ENCODE data around the gene CX3CR1.

Gene CX3CR1

DNA sequence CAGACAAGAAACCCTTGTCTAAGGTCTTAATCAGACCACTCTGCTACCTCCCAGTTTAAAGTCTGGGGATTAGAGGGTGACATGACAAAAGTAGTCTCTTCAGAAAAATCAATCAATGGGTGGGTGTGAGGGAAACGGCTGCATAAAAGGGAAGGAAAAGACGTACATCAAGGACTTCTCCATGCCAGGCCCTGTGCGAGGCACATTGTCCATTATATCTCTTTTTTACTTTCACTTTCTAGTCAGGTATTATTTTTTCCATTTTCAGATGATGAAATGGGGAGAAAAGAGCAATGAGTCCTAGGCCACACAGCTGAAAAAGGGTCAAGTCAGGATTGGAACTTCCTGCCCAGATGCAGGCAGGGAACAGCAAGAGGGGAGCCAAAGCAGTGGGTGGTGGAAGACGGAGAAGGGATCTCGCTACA lies 4.6 kb upstream of the CX3CR1 start:
- H3K18ac ChIP-seq (ENCODE audit: low read length), result no peak overlapping the region
- H3K27me3 ChIP-seq (ENCODE audit: control insufficient read depth in 3 of 3, insufficient read depth in 3 of 3, low read depth in 1 of 3, low read length in 3 of 3), result peaks cover 0 to 4% (median 0%) of the 10 kb centered on the region in 3 experiments
- no peak overlapping the region for H3K27ac ChIP-seq (replicated peaks; ENCODE audit: low read length)
- H2AK5ac ChIP-seq (ENCODE audit: low read depth, low read length), result no peak overlapping the region
- no peak overlapping the region for H3K4ac ChIP-seq (ENCODE audit: low read length)
- DNase-seq (ENCODE audit: low spot score), result no peak
- no peak overlapping the region for H2BK5ac ChIP-seq (ENCODE audit: low read length)
- no peaks in the 10 kb centered on the region for H3K36me3 ChIP-seq (replicated peaks in 1 of 2; ENCODE audit: control insufficient read depth in 2 of 2, insufficient read depth in 2 of 2, low read length in 2 of 2)
- H2BK15ac ChIP-seq (ENCODE audit: low read length), result no peak overlapping the region
- no peak overlapping the region for H3K23ac ChIP-seq (ENCODE audit: low read depth, low read length, poor library complexity)
- no peak overlapping the region for H3K9ac ChIP-seq (ENCODE audit: low read depth, low read length, poor library complexity)
- no CpG with 5 or more reads among the region's 5 CpGs for WGBS, 2 donors (ENCODE audit: extremely low coverage in 2 of 2, insufficient read length in 2 of 2, insufficient replicate concordance in 1 of 2)
- H3K9me3 ChIP-seq (replicated peaks in 1 of 2; ENCODE audit: control insufficient read depth in 2 of 2, insufficient read depth in 1 of 2, low read depth in 1 of 2, low read length in 2 of 2), result no peaks in the 10 kb centered on the region
- no peak overlapping the region for H3K14ac ChIP-seq (ENCODE audit: low read length)
- H3K4me2 ChIP-seq (ENCODE audit: insufficient read depth, low read length, poor library complexity, severe bottlenecking), result no peak overlapping the region
- H4K91ac ChIP-seq (ENCODE audit: low read depth, low read length, poor library complexity), result no peak overlapping the region
- no peak overlapping the region for H3K4me3 ChIP-seq (ENCODE audit: low read length in 2 of 2)
- no peaks in the 10 kb centered on the region for H3K79me1 ChIP-seq (ENCODE audit: low read depth, low read length)
- no peaks in the 10 kb centered on the region for H3K4me1 ChIP-seq (ENCODE audit: control insufficient read depth in 2 of 2, insufficient read depth in 1 of 2, low read depth in 1 of 2, low read length in 2 of 2)
- H2AFZ ChIP-seq (ENCODE audit: low read length), result no peak overlapping the region
- H4K8ac ChIP-seq (ENCODE audit: low read depth, low read length), result no peak overlapping the region
- H2BK120ac ChIP-seq (ENCODE audit: low read depth, low read length), result no peak overlapping the region
- H2BK12ac ChIP-seq (ENCODE audit: low read length), result no peak overlapping the region

GRCh38 chr3:39282057-39282456 lies 2.2 kb upstream of the CX3CR1 start:
- H3K4me2 ChIP-seq (ENCODE audit: insufficient read depth, low read length, poor library complexity, severe bottlenecking), result no peak overlapping the region
- peaks cover 0 to 4% (median 0%) of the 10 kb centered on the region in 3 experiments for H3K27me3 ChIP-seq (ENCODE audit: control insufficient read depth in 3 of 3, insufficient read depth in 3 of 3, low read depth in 1 of 3, low read length in 3 of 3)
- no peak overlapping the region for H2BK5ac ChIP-seq (ENCODE audit: low read length)
- no peak overlapping the region for H2AFZ ChIP-seq (ENCODE audit: low read length)
- no peak for DNase-seq (ENCODE audit: low spot score)
- H4K91ac ChIP-seq (ENCODE audit: low read depth, low read length, poor library complexity), result no peak overlapping the region
- no peaks in the 10 kb centered on the region for H3K9me3 ChIP-seq (replicated peaks in 1 of 2; ENCODE audit: control insufficient read depth in 2 of 2, insufficient read depth in 1 of 2, low read depth in 1 of 2, low read length in 2 of 2)
- no CpG with 5 or more reads among the region's 6 CpGs for WGBS, 2 donors (ENCODE audit: extremely low coverage in 2 of 2, insufficient read length in 2 of 2, insufficient replicate concordance in 1 of 2)
- H2BK120ac ChIP-seq (ENCODE audit: low read depth, low read length), result no peak overlapping the region
- no peak overlapping the region for H3K23ac ChIP-seq (ENCODE audit: low read depth, low read length, poor library complexity)
- H3K18ac ChIP-seq (ENCODE audit: low read length), result no peak overlapping the region
- no peaks in the 10 kb centered on the region for H3K79me1 ChIP-seq (ENCODE audit: low read depth, low read length)
- no peaks in the 10 kb centered on the region for H3K36me3 ChIP-seq (replicated peaks in 1 of 2; ENCODE audit: control insufficient read depth in 2 of 2, insufficient read depth in 2 of 2, low read length in 2 of 2)
- no peak overlapping the region for H3K9ac ChIP-seq (ENCODE audit: low read depth, low read length, poor library complexity)
- H3K4me1 ChIP-seq (ENCODE audit: control insufficient read depth in 2 of 2, insufficient read depth in 1 of 2, low read depth in 1 of 2, low read length in 2 of 2), result no peaks in the 10 kb centered on the region
- H2BK15ac ChIP-seq (ENCODE audit: low read length), result no peak overlapping the region
- H4K8ac ChIP-seq (ENCODE audit: low read depth, low read length), result no peak overlapping the region
- H3K14ac ChIP-seq (ENCODE audit: low read length), result no peak overlapping the region
- no peak overlapping the region for H3K27ac ChIP-seq (replicated peaks; ENCODE audit: low read length)
- H3K4ac ChIP-seq (ENCODE audit: low read length), result no peak overlapping the region
- H3K4me3 ChIP-seq (ENCODE audit: low read length in 2 of 2), result peak overlapping the region in 1 of 2 donors; percentile 11
- no peak overlapping the region for H2BK12ac ChIP-seq (ENCODE audit: low read length)
- no peak overlapping the region for H2AK5ac ChIP-seq (ENCODE audit: low read depth, low read length)

GRCh38 chr3:39281533-39281932 lies 1.7 kb upstream of the CX3CR1 start:
- Histone ChIP-seq H3K27me3 (ENCODE audit: control insufficient read depth in 3 of 3, insufficient read depth in 3 of 3, low read depth in 1 of 3, low read length in 3 of 3) (peaks cover 0 to 4% (median 0%) of the 10 kb centered on the region in 3 experiments), H3K4me2 (ENCODE audit: insufficient read depth, low read length, poor library complexity, severe bottlenecking) (no peak overlapping the region), H4K8ac (ENCODE audit: low read depth, low read length) (no peak overlapping the region), H3K27ac (replicated peaks; ENCODE audit: low read length) (no peak overlapping the region), H2AFZ (ENCODE audit: low read length) (no peak overlapping the region), H4K91ac (ENCODE audit: low read depth, low read length, poor library complexity) (no peak overlapping the region), H3K9ac (ENCODE audit: low read depth, low read length, poor library complexity) (no peak overlapping the region), H2BK12ac (ENCODE audit: low read length) (no peak overlapping the region), H2AK5ac (ENCODE audit: low read depth, low read length) (no peak overlapping the region), H3K36me3 (replicated peaks in 1 of 2; ENCODE audit: control insufficient read depth in 2 of 2, insufficient read depth in 2 of 2, low read length in 2 of 2) (no peaks in the 10 kb centered on the region), H3K18ac (ENCODE audit: low read length) (peak overlapping the region; percentile 3), H2BK15ac (ENCODE audit: low read length) (no peak overlapping the region), H2BK120ac (ENCODE audit: low read depth, low read length) (no peak overlapping the region), H3K23ac (ENCODE audit: low read depth, low read length, poor library complexity) (no peak overlapping the region), H3K4me1 (ENCODE audit: control insufficient read depth in 2 of 2, insufficient read depth in 1 of 2, low read depth in 1 of 2, low read length in 2 of 2) (no peaks in the 10 kb centered on the region), H3K9me3 (replicated peaks in 1 of 2; ENCODE audit: control insufficient read depth in 2 of 2, insufficient read depth in 1 of 2, low read depth in 1 of 2, low read length in 2 of 2) (no peaks in the 10 kb centered on the region), H2BK5ac (ENCODE audit: low read length) (no peak overlapping the region), H3K4ac (ENCODE audit: low read length) (no peak overlapping the region), H3K4me3 (ENCODE audit: low read length in 2 of 2) (peak overlapping the region in 1 of 2 donors; percentile 11), H3K14ac (ENCODE audit: low read length) (no peak overlapping the region), H3K79me1 (ENCODE audit: low read depth, low read length) (no peaks in the 10 kb centered on the region)
- WGBS, 2 donors (ENCODE audit: extremely low coverage in 2 of 2, insufficient read length in 2 of 2, insufficient replicate concordance in 1 of 2), result no CpG with 5 or more reads among the region's 9 CpGs
- DNase-seq (ENCODE audit: low spot score), result no peak

DNA sequence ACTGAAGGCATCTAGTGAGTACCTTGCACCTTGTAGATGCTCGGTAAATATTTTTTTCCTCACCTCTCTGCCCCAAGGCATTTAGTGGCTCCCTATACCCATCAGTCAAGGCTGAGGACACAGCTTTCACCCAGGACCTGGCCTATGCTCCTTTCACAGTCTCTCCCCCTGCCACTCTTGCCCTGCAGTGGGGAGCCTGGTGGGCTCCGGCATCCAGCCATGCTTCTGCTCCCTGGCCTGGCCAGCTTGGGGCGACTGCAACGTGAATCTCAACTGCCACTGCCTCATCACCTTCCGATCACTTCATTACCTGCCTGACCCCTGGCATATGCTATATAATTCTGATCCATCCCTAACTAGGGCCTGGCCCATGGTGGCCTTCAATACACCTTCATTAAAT lies 735 bp upstream of the CX3CR1 start:
- Histone ChIP-seq H4K8ac (ENCODE audit: low read depth, low read length) (no peak overlapping the region), H3K79me1 (ENCODE audit: low read depth, low read length) (no peaks in the 10 kb centered on the region), H2AK5ac (ENCODE audit: low read depth, low read length) (no peak overlapping the region), H3K4me2 (ENCODE audit: insufficient read depth, low read length, poor library complexity, severe bottlenecking) (no peak overlapping the region), H3K23ac (ENCODE audit: low read depth, low read length, poor library complexity) (no peak overlapping the region), H3K9me3 (replicated peaks in 1 of 2; ENCODE audit: control insufficient read depth in 2 of 2, insufficient read depth in 1 of 2, low read depth in 1 of 2, low read length in 2 of 2) (no peaks in the 10 kb centered on the region), H3K27ac (replicated peaks; ENCODE audit: low read length) (no peak overlapping the region), H3K14ac (ENCODE audit: low read length) (no peak overlapping the region), H3K4ac (ENCODE audit: low read length) (no peak overlapping the region), H2BK120ac (ENCODE audit: low read depth, low read length) (no peak overlapping the region), H2BK12ac (ENCODE audit: low read length) (no peak overlapping the region), H4K91ac (ENCODE audit: low read depth, low read length, poor library complexity) (no peak overlapping the region), H2BK15ac (ENCODE audit: low read length) (no peak overlapping the region), H2AFZ (ENCODE audit: low read length) (no peak overlapping the region), H3K9ac (ENCODE audit: low read depth, low read length, poor library complexity) (no peak overlapping the region), H2BK5ac (ENCODE audit: low read length) (no peak overlapping the region), H3K4me3 (ENCODE audit: low read length in 2 of 2) (no peak overlapping the region), H3K4me1 (ENCODE audit: control insufficient read depth in 2 of 2, insufficient read depth in 1 of 2, low read depth in 1 of 2, low read length in 2 of 2) (no peaks in the 10 kb centered on the region), H3K36me3 (replicated peaks in 1 of 2; ENCODE audit: control insufficient read depth in 2 of 2, insufficient read depth in 2 of 2, low read length in 2 of 2) (no peaks in the 10 kb centered on the region), H3K27me3 (ENCODE audit: control insufficient read depth in 3 of 3, insufficient read depth in 3 of 3, low read depth in 1 of 3, low read length in 3 of 3) (peaks cover 0 to 4% (median 0%) of the 10 kb centered on the region in 3 experiments), H3K18ac (ENCODE audit: low read length) (no peak overlapping the region)
- no CpG with 5 or more reads among the region's 5 CpGs for WGBS, 2 donors (ENCODE audit: extremely low coverage in 2 of 2, insufficient read length in 2 of 2, insufficient replicate concordance in 1 of 2)
- DNase-seq (ENCODE audit: low spot score), result no peak
